Measurements from ENCODE around the gene NCKAP5.
"Not testable (repeated sequence)": the region's sequence is repeated elsewhere in the genome, so short reads cannot be mapped to it uniquely, and the experiment has no call there.

The NCKAP5 gene

GRCh38 chr2:133231264-133231663, 337.0 kb downstream of the NCKAP5 start:
- no peak for DNase-seq (ENCODE audit: low read depth in 1 of 2, low spot score in 1 of 2)

DNA sequence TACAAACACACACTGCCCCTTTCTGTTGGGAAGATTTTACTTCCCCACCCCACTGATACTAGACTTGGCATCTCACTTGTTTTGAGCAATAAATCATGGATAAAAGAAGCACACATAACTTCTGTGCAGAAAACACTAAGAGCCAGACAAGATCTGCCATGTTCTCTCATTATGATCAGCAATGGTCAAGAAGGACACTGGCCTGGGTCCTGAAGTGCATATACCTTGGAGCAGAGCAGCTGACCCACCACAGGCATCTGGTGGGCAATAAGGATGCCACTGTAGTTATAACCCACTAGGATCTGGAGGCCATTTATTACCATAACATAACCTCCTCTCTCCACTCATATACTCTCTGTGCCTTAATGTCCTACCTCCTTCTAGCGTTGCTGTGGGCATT, 338.3 kb downstream of the NCKAP5 start:
- no peak for DNase-seq (ENCODE audit: low read depth in 1 of 2, low spot score in 1 of 2)

DNA sequence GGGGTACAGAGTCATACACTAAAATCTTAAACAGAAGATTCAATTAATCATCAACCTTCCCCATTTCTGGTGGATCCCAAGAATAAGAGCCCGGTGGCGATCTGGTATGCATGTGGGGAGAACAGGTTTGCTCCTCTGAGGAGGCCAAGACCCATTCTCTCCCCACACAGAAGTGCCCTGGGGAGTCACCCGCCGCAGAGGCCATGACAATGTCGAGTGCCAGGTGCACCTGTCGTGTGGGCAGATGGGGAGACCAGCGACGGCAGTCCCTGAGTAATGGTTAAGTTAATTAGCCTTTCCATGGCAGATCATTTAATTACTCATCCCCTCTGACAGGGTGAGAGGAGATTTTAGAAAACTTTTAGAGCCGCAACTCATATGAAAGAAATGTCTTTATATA, 345.0 kb downstream of the NCKAP5 start:
- DNase-seq (ENCODE audit: low read depth in 1 of 2, low spot score in 1 of 2) = no peak

DNA sequence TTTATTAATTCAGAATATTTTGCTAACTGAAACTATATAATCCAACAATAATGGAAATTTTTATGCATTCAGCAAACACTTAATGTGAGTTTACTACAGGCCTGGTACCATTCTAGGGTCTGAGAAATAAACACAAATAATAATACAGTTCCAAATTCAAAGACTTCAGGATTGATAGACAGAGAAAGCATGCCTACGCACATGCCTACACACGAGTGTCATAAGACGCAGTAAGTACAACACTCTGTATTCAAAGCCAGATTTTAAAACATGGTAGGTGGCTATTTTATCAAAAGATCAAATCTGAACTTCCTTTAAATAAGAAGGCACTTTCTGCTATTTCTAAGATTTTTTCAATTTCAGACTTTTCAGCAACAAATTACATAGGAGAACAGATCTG, 346.9 kb downstream of the NCKAP5 start:
- no peak for DNase-seq (ENCODE audit: low read depth in 1 of 2, low spot score in 1 of 2)

- no peak for DNase-seq (ENCODE audit: low read depth in 1 of 2, low spot score in 1 of 2)
Measured at GRCh38 chr2:133218204-133218603, 350.1 kb downstream of the NCKAP5 start.

- no peak for DNase-seq (ENCODE audit: low read depth in 1 of 2, low spot score in 1 of 2)
Measured at GRCh38 chr2:133215477-133215876, 352.8 kb downstream of the NCKAP5 start.

DNA sequence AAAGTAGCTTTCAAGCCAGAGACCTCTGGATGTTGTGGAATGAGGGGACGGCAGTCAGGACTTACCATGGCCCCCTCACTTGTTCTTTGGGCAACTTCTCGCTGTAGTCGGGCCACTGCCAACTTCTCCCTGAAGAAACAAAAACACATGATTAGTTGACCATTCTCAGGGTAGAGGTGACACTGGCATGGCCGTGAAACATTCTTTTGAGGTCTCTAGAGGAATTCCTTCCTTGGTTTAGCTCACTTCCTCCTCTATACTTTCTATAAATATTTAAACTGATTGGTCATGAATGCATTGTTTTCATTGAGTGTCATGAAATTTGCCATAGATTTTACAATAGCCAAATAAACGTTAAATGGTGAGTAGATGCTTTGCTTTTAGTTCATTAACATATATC, 354.6 kb downstream of the NCKAP5 start:
- DNase-seq (ENCODE audit: low read depth in 1 of 2, low spot score in 1 of 2) = no peak

DNA sequence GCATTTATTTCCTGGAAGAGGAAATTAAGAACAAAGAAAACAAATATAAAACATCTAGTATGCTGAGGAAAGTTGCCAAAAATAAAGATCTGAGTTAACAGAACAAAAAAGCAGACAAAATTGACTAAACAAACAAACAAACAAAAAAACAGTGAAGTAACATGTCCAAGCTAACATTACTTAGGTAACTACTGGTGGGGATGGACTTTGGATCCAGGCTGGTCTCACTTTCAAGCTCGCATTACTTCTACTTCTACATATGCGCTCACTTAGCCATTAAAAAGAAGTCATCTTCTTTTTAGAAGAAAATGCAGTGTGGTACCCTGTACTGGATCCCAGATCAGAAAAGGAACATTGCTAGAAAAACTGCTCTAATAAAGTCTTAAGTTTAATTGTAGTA, 358.9 kb downstream of the NCKAP5 start:
- DNase-seq (ENCODE audit: low read depth in 1 of 2, low spot score in 1 of 2) = no peak

GRCh38 chr2:133206666-133207065, 361.6 kb downstream of the NCKAP5 start:
- DNase-seq (ENCODE audit: low read depth in 1 of 2, low spot score in 1 of 2) = not testable (repeated sequence)

- no peak for DNase-seq (ENCODE audit: low read depth in 1 of 2, low spot score in 1 of 2)
Measured at GRCh38 chr2:133204421-133204820, 363.8 kb downstream of the NCKAP5 start.

- DNase-seq (ENCODE audit: low read depth in 1 of 2, low spot score in 1 of 2) = no peak
Measured at GRCh38 chr2:133200684-133201421, 367.4 kb downstream of the NCKAP5 start.

GRCh38 chr2:133198678-133199077, 369.6 kb downstream of the NCKAP5 start:
- no peak for DNase-seq (ENCODE audit: low read depth in 1 of 2, low spot score in 1 of 2)

DNA sequence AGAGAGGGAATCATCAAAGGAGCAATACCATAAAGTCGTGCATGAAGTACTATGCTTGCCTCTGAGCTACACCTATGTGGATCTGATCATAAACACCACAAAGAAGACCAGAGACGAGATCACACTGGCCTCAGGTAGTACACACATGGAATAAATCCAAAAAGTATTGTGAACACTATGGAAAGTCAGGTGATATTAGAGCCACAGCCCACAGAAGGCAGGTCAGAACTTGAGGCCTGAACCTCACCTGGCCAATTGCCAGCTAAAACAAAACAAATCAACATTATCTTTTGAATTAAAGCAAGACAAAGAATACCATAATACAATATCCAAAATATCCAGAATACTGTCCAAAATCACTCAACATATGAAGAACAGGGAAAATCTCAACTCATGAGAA, 371.1 kb downstream of the NCKAP5 start:
- DNase-seq (ENCODE audit: low read depth in 1 of 2, low spot score in 1 of 2) = no peak

DNA sequence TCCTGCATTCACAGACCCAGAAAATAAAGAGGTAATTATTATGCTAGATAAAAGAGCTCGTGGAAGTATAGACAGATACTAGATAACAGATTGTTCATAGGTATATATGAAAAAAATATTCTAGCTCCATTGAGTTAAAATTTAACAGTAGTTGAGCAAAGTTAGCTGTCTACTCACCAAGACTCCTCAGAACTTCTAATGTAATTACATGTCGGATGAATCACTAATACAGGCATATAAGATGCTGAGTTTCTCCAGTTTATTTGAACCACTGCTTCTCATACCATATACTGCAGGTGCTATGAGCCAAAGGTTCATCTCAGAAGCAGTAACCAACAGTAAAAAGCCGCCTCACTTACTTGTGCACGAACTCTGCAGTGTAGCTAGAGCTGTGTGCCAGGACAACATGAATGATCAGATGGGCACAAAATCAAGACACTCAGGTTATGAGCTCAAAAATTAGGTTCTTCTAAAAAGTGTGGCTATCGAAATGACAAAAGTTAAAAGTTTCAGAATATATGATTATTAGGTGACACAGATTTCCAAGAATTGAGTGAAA, 373.4 kb downstream of the NCKAP5 start:
- DNase-seq (ENCODE audit: low read depth in 1 of 2, low spot score in 1 of 2) = no peak

DNA sequence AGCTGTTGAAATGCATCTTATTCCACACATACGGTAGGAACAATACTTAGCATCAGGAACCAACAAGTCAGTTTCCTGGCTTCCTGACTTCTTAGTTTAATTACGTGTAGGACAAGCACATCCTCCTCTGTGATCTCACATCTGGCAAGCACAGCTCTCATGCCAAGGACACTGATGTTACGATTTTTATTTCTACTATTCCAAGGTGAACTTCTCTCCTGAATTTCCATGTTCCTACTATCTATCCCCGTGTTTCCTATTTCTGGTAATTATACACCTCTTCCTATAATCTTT, 374.0 kb downstream of the NCKAP5 start:
- no peak for DNase-seq (ENCODE audit: low read depth in 1 of 2, low spot score in 1 of 2)

DNA sequence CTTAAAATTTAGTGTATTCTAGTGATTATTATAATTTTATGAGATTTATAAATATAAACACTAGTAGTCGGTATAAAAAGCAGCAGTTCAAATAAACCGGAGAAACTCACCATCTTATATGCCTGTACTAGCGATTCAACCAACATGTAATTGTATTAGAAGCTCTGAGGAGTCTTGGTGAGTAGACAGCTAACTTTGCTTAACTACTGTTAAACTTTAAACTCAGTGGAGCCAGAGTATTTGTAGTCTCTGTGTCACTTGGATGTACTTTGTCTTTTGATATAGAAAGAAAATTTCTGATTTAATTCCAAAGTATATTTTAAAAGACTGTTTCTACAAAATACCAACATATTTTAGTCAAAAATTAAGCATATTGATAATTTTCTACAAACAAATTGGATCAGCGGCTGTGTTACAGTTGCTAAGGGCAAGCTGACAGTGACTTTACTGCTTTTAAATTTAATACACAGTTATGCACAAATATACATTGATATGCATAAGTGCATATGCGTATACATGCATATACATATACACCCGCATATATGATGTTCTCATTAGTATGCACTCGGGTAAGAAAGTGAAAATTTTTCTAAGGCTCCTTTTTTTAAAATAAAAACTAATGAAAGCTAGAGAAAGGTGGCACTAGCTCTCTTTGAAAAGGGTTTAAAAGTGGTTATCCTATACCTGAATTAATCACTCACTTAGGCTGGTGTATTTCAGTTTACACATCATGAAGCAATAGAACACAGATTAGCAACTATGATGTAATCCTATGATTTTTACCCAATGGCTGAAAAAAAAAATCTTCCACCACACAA, 374.5 kb downstream of the NCKAP5 start:
- no peak for DNase-seq (ENCODE audit: low read depth in 1 of 2, low spot score in 1 of 2)

GRCh38 chr2:133192028-133192427, 376.2 kb downstream of the NCKAP5 start:
- DNase-seq (ENCODE audit: low read depth in 1 of 2, low spot score in 1 of 2) = no peak

- DNase-seq (ENCODE audit: low read depth in 1 of 2, low spot score in 1 of 2) = no peak
Measured at GRCh38 chr2:133177196-133177595, 391.1 kb downstream of the NCKAP5 start.

DNA sequence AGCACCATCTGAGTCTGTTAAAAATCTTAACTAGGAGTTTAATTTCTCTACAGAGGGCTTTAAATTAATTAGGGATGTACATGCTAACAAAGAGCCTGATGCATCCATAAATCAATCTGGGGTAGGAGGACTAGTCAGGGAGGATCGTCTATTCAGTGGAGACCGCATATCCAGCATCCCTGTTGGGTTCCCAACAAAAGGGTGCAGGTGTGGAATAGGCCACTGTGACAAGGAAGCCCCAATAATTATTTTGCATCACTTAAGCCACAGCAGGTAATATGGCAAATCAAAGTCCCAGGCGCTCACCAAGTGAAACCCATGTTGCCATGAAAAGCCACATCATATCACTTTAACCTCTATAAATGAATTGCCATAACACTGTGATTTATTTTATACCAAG, 392.3 kb downstream of the NCKAP5 start:
- DNase-seq (ENCODE audit: low read depth in 1 of 2, low spot score in 1 of 2) = no peak

DNA sequence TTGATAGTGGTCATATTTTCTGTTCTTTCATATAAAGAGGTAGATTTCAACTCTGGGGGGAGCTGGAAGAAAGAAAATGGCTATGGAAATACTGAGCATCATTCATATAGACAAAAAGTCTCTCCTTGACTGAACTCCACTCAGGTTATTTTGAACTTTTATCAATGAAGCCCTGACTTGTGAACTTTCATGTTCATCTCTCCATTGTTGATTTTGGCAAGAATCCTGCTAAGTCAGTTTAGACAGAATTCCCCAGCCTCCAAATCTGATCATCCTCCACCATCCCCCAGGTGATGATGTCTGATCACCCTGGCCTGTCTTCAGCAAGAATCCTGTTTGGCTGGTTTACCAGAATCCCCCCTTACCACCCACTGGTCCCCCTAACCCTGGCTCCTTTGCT, 395.0 kb downstream of the NCKAP5 start:
- no peak for DNase-seq (ENCODE audit: low read depth in 1 of 2, low spot score in 1 of 2)

GRCh38 chr2:133171393-133172004, 396.8 kb downstream of the NCKAP5 start:
- DNase-seq (ENCODE audit: low read depth in 1 of 2, low spot score in 1 of 2) = no peak

- DNase-seq (ENCODE audit: low read depth in 1 of 2, low spot score in 1 of 2) = no peak
Measured at GRCh38 chr2:133169274-133169912, 398.9 kb downstream of the NCKAP5 start.

Data from activated CD4-positive, alpha-beta T cell treated with anti-CD3 and anti-CD28 coated beads, Interleukin-2, amount 50 U/mL, for 24 hours (primary cell).